ENCODE measurements around the gene CNTN5.

GRCh38 chr11:100080821-100081220 is 1060.1 kb downstream of the CNTN5 start:
- no peak for TF ChIP-seq CTCF (IDR thresholded peaks at IDR 0.05)
- no peak for TF ChIP-seq NFIC (IDR thresholded peaks at IDR 0.05; ENCODE audit: borderline replicate concordance)
- no peak for TF ChIP-seq FOXJ3 (CRISPR knock-in tag; IDR thresholded peaks at IDR 0.05)
- TF ChIP-seq, protein P1, sequence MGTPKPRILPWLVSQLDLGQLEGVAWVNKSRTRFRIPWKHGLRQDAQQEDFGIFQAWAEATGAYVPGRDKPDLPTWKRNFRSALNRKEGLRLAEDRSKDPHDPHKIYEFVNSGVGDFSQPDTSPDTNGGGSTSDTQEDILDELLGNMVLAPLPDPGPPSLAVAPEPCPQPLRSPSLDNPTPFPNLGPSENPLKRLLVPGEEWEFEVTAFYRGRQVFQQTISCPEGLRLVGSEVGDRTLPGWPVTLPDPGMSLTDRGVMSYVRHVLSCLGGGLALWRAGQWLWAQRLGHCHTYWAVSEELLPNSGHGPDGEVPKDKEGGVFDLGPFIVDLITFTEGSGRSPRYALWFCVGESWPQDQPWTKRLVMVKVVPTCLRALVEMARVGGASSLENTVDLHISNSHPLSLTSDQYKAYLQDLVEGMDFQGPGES (IDR thresholded peaks at IDR 0.05; ENCODE audit: low read depth, low read length) = no peak
- TF ChIP-seq, protein P2, sequence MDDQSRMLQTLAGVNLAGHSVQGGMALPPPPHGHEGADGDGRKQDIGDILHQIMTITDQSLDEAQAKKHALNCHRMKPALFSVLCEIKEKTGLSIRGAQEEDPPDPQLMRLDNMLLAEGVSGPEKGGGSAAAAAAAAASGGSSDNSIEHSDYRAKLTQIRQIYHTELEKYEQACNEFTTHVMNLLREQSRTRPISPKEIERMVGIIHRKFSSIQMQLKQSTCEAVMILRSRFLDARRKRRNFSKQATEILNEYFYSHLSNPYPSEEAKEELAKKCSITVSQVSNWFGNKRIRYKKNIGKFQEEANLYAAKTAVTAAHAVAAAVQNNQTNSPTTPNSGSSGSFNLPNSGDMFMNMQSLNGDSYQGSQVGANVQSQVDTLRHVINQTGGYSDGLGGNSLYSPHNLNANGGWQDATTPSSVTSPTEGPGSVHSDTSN (IDR thresholded peaks at IDR 0.05) = no peak
- TF ChIP-seq CHD2 (IDR thresholded peaks at IDR 0.05; ENCODE audit: low read length, partially characterized antibody) = no peak
- no peak for TF ChIP-seq FOXM1 (IDR thresholded peaks at IDR 0.05; ENCODE audit: low read depth)
- TF ChIP-seq TAF1 (IDR thresholded peaks at IDR 0.05; ENCODE audit: borderline replicate concordance, low read depth, low read length) = no peak

Data from SK-N-SH (cell line).